GF-D8 (cell line): ENCODE results near the gene GREM1.

Source experiments
- DNase-seq: peaks from one replicate; lab custom pipeline; 2025; lab: John Stamatoyannopoulos, UW

GREM1 gene

GRCh38 chr15:32730677-32731654 is 13.2 kb downstream of the GREM1 start:
- no peak for DNase-seq

GRCh38 chr15:32732574-32733157 is 14.9 kb downstream of the GREM1 start:
- DNase-seq: no peak

- no peak for DNase-seq
Measured at GRCh38 chr15:32733281-32733680, 15.5 kb downstream of the GREM1 start.

GRCh38 chr15:32735989-32736700 is 18.3 kb downstream of the GREM1 start:
- no peak for DNase-seq

GRCh38 chr15:32736701-32737061 is 18.9 kb downstream of the GREM1 start:
- no peak for DNase-seq

- no peak for DNase-seq
Measured at GRCh38 chr15:32737304-32737703, 19.5 kb downstream of the GREM1 start.

- DNase-seq: no peak
Measured at GRCh38 chr15:32738666-32739065, 20.9 kb downstream of the GREM1 start.

- no peak for DNase-seq
Measured at GRCh38 chr15:32739522-32740063, 21.8 kb downstream of the GREM1 start.

- DNase-seq: no peak
Measured at GRCh38 chr15:32743411-32744140, 25.8 kb downstream of the GREM1 start.

- DNase-seq: no peak
Measured at GRCh38 chr15:32746116-32746857, 28.5 kb downstream of the GREM1 start.

GRCh38 chr15:32747921-32748342 is 30.1 kb downstream of the GREM1 start:
- no peak for DNase-seq

GRCh38 chr15:32750979-32751378 is 33.2 kb downstream of the GREM1 start:
- DNase-seq: no peak

GRCh38 chr15:32757426-32757825 is 39.6 kb downstream of the GREM1 start:
- DNase-seq: no peak

- no peak for DNase-seq
Measured at GRCh38 chr15:32763295-32763694, 45.5 kb downstream of the GREM1 start.

- DNase-seq: no peak
Measured at GRCh38 chr15:32765236-32765635, 47.4 kb downstream of the GREM1 start.

- no peak for DNase-seq
Measured at GRCh38 chr15:32766101-32766500, 48.3 kb downstream of the GREM1 start.

GRCh38 chr15:32767236-32767635 is 49.4 kb downstream of the GREM1 start:
- DNase-seq: no peak

- DNase-seq: no peak
Measured at GRCh38 chr15:32774022-32774421, 56.2 kb downstream of the GREM1 start.

- DNase-seq: no peak
Measured at GRCh38 chr15:32775103-32775502, 57.3 kb downstream of the GREM1 start.

- no peak for DNase-seq
Measured at GRCh38 chr15:32778391-32779176, 60.8 kb downstream of the GREM1 start.
